SK-N-SH (cell line): ENCODE results near the gene NSA2. TPM values are rescaled to one million over a fixed set of nuclear protein-coding genes. Genes with fewer than 3 reads are reported as not detected.

Source experiments
- CTCF ChIA-PET: fragments of 300-600, 350-600 bp; formaldehyde crosslinking; extraction: SDS; loops from one replicate; lab custom pipeline; 2021; lab: Yijun Ruan, JAX
- POLR2A ChIA-PET: fragments of 350-600 bp; sonication (Branson Sonifier 250); formaldehyde crosslinking; extraction: SDS; loops from one replicate; lab custom pipeline; 2020; ENCODE audit warnings: antibody characterized with exemption, inconsistent platforms; lab: Yijun Ruan, JAX
- DNase-seq: peaks from one replicate; pipeline ENCODE4 v3.0.0; 2012
- H2AFZ ChIP-seq: fragments of 200-600 bp; sonication (generic); 2 replicates; pipeline ENCODE4 v1.8.1; 2016; ENCODE audit warnings: antibody characterized with exemption, mild to moderate bottlenecking, low read depth
- H3F3A ChIP-seq: fragments of 200-600 bp; sonication (generic); replicated peaks from 2 replicates; pipeline ENCODE3; 2016; ENCODE audit warnings: antibody characterized with exemption, mild to moderate bottlenecking; ENCODE audit not compliant: insufficient read depth
- H3K27ac ChIP-seq, 2 experiments: fragments of 200-500 bp in 1 of 2; fragments of 200-600 bp in 1 of 2; sonication (Bioruptor generic) in 1 of 2; sonication (generic), shearing (Covaris generic) in 1 of 2; 2 replicates each; pipeline versions ENCODE4 v1.5.1 to v1.6.1; 2014 to 2016; ENCODE audit warnings: low read depth in 2 of 2, inconsistent platforms in 1 of 2, low read length in 1 of 2, mild to moderate bottlenecking in 1 of 2, mixed read lengths in 1 of 2
- H3K27me3 ChIP-seq: fragments of 200-600 bp; sonication (generic), shearing (Covaris generic); 2 replicates; pipeline ENCODE4 v1.6.1; 2016; ENCODE audit warnings: mixed run types; ENCODE audit not compliant: insufficient read depth
- H3K36me3 ChIP-seq, 2 experiments: fragments of 200-500 bp in 1 of 2; fragments of 200-600 bp in 1 of 2; sonication (Bioruptor generic) in 1 of 2; sonication (generic) in 1 of 2; replicated peaks in 1 of 2; 2 replicates each; pipeline versions ENCODE3 to v1.5.1; 2014 to 2016; ENCODE audit warnings: low read length in 1 of 2, mild to moderate bottlenecking in 1 of 2; ENCODE audit not compliant: insufficient read depth in 2 of 2, control insufficient read depth in 1 of 2
- H3K4me1 ChIP-seq, 2 experiments: fragments of 200-500 bp in 1 of 2; fragments of 200-600 bp in 1 of 2; sonication (Bioruptor generic) in 1 of 2; sonication (generic), shearing (Covaris generic) in 1 of 2; 2 replicates each; pipeline versions ENCODE4 v1.5.1 to v1.6.1; 2014 to 2016; ENCODE audit warnings: low read depth in 1 of 2, low read length in 1 of 2, mixed run types in 1 of 2; ENCODE audit not compliant: insufficient read depth in 2 of 2, control insufficient read depth in 1 of 2
- H3K4me2 ChIP-seq: fragments of 200-600 bp; sonication (generic), shearing (Covaris generic); 2 replicates; pipeline ENCODE4 v1.6.1; 2017; ENCODE audit warnings: mixed run types
- H3K4me3 ChIP-seq, 2 experiments: fragments of 200-500 bp in 1 of 2; fragments of 200-600 bp in 1 of 2; sonication (Bioruptor generic) in 1 of 2; sonication (generic), shearing (Covaris generic) in 1 of 2; 2 replicates each; pipeline versions ENCODE4 v1.5.1 to v1.8.1; 2014 to 2016; ENCODE audit warnings: low read depth in 2 of 2, inconsistent platforms in 1 of 2, low read length in 1 of 2, mild to moderate bottlenecking in 1 of 2, mixed read lengths in 1 of 2, moderate library complexity in 1 of 2
- H3K79me2 ChIP-seq: fragments of 200-600 bp; sonication (generic); 2 replicates; pipeline ENCODE4 v1.8.1; 2017; ENCODE audit warnings: mild to moderate bottlenecking; ENCODE audit not compliant: insufficient read depth
- H3K9ac ChIP-seq: fragments of 200-600 bp; sonication (generic); 2 replicates; pipeline ENCODE4 v1.6.1; 2017; ENCODE audit warnings: mixed run types
- H3K9me2 ChIP-seq: fragments of 200-600 bp; sonication (generic); 2 replicates; pipeline ENCODE4 v1.6.1; 2017; ENCODE audit warnings: mixed run types
- H3K9me3 ChIP-seq: fragments of 200-600 bp; sonication (generic); 2 replicates; pipeline ENCODE4 v1.6.1; 2017; ENCODE audit warnings: mixed run types, mild to moderate bottlenecking, moderate library complexity
- H4K20me1 ChIP-seq: fragments of 200-600 bp; sonication (generic); 2 replicates; pipeline ENCODE4 v1.6.1; 2017; ENCODE audit warnings: mild to moderate bottlenecking, mixed run types; ENCODE audit not compliant: insufficient read depth
- ELF1 ChIP-seq: IDR thresholded peaks from 2 replicates; pipeline ENCODE4 v1.4.0; 2012
- EP300 ChIP-seq, 2 experiments: IDR thresholded peaks; 2 replicates each; pipeline versions ENCODE4 v1.4.0 to v1.6.1; 2012; ENCODE audit warnings: borderline replicate concordance in 1 of 2, low read depth in 1 of 2, low read length in 1 of 2
- EZH2phosphoT487 ChIP-seq: fragments of 200-600 bp; sonication (generic); IDR thresholded peaks from 2 replicates; pipeline ENCODE4 v1.6.1; 2017; ENCODE audit warnings: low read depth, mixed run types, mild to moderate bottlenecking, antibody characterized with exemption, moderate library complexity, borderline replicate concordance
- FOSL2 ChIP-seq: IDR thresholded peaks from 2 replicates; pipeline ENCODE4 v1.4.0; 2012; ENCODE audit warnings: low read depth, mild to moderate bottlenecking, moderate library complexity, borderline replicate concordance
- FOXJ3 ChIP-seq: sonication (generic); formaldehyde crosslinking; IDR thresholded peaks from 2 replicates; pipeline ENCODE4 v1.5.1; 2020; ENCODE audit warnings: mild to moderate bottlenecking, missing genetic modification reagents
- JUND ChIP-seq: IDR thresholded peaks from 2 replicates; pipeline ENCODE4 v1.4.0; 2012
- MEF2A ChIP-seq: IDR thresholded peaks from 2 replicates; pipeline ENCODE4 v1.4.0; 2012; ENCODE audit warnings: low read depth, borderline replicate concordance
- MXI1 ChIP-seq: IDR thresholded peaks from 2 replicates; pipeline ENCODE4 v1.6.1; 2012; ENCODE audit warnings: mild to moderate bottlenecking, low read depth, low read length, improper control_type of control experiment
- NFIC ChIP-seq: IDR thresholded peaks from 2 replicates; pipeline ENCODE4 v1.4.0; 2012; ENCODE audit warnings: borderline replicate concordance
- NRF1 ChIP-seq: IDR thresholded peaks from 2 replicates; pipeline ENCODE4 v1.6.1; 2012; ENCODE audit warnings: low read depth, mild to moderate bottlenecking, low read length
- POLR2AphosphoS5 ChIP-seq: IDR thresholded peaks from 2 replicates; pipeline ENCODE4 v1.6.1; 2012; ENCODE audit warnings: low read depth, low read length
- RAD21 ChIP-seq: IDR thresholded peaks from 2 replicates; pipeline ENCODE4 v1.6.1; 2012; ENCODE audit warnings: mild to moderate bottlenecking, low read length
- RCOR1 ChIP-seq: fragments of 150-350 bp; IDR thresholded peaks from 2 replicates; pipeline ENCODE4 v1.6.1; 2017; ENCODE audit warnings: antibody characterized with exemption, low read length
- RFX5 ChIP-seq: IDR thresholded peaks from 2 replicates; pipeline ENCODE4 v1.6.1; 2012; ENCODE audit warnings: mild to moderate bottlenecking, improper control_type of control experiment, low read length
- SIN3A ChIP-seq: IDR thresholded peaks from 2 replicates; pipeline ENCODE4 v1.6.1; 2012; ENCODE audit warnings: low read depth, mild to moderate bottlenecking, low read length, moderate library complexity, borderline replicate concordance
- SMC3 ChIP-seq: IDR thresholded peaks from 2 replicates; pipeline ENCODE4 v1.6.1; 2012; ENCODE audit warnings: low read depth, low read length, improper control_type of control experiment
- TCF12 ChIP-seq: IDR thresholded peaks from 2 replicates; pipeline ENCODE4 v1.4.0; 2012
- TEAD4 ChIP-seq: IDR thresholded peaks from 2 replicates; pipeline ENCODE4 v1.4.0; 2012; ENCODE audit warnings: mild to moderate bottlenecking, borderline replicate concordance; ENCODE audit not compliant: insufficient read depth
- YY1 ChIP-seq: IDR thresholded peaks from 2 replicates; pipeline ENCODE4 v1.4.0; 2012; ENCODE audit warnings: low read depth, mild to moderate bottlenecking
- WGBS: methylation state at CpG from one replicate; pipeline ENCODE4 v1.1.6; 2017; ENCODE audit warnings: low lambda C conversion rate; 5-methylcytosine and 5-hydroxymethylcytosine counted together
- polyA plus RNA-seq, 3 experiments: library from polyadenylated mRNA; depleted of rRNA; stranded (reverse); fragments of >200 nt; gene quantifications; 2 replicates each; pipeline ENCODE4 v1.2.3, GENCODE V29; 2012
- TF ChIP-seq, protein P1 (sequence below): fragments of 200-600 bp; sonication (generic); IDR thresholded peaks from 2 replicates; pipeline ENCODE4 v1.6.1; 2017; ENCODE audit warnings: antibody characterized with exemption, mild to moderate bottlenecking, moderate library complexity
- TF ChIP-seq, protein P2 (sequence below): IDR thresholded peaks from 2 replicates; pipeline ENCODE4 v1.4.0; 2012; ENCODE audit warnings: low read depth, borderline replicate concordance
- TF ChIP-seq, protein P3 (sequence below): IDR thresholded peaks from 2 replicates; pipeline ENCODE4; 2012
- TF ChIP-seq, protein P4 (sequence below): IDR thresholded peaks from 2 replicates; pipeline ENCODE4 v1.4.0; 2012; ENCODE audit warnings: low read depth, borderline replicate concordance
- TF ChIP-seq, protein P5 (sequence below): IDR thresholded peaks from 2 replicates; pipeline ENCODE4 v1.4.0; 2012; ENCODE audit warnings: low read depth

NSA2 gene
- polyA plus RNA-seq, 1 of the 3 experiments (the other 2 are of a cell fraction): 81.0 TPM

DNA sequence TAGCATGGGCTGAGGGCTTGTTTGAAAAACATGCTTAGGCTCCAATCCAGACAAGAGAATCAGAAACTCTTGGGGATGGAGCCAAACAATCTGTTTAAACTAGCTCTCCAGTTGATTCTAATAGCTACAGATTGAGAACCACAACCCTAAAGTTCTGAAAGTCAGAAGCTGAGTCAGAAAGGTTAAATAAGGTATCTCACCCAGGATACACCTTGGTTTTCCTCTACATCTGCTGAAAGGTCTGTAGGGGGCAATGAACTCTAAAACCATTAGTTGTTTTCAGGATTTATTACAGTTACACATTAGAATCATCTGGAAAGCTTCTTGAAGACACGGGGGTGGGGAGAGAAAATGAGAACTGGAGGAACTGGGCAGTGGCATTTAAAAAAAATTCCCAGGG is 5.8 kb upstream of the NSA2 start:
- Histone ChIP-seq H2AFZ (no peak overlapping the region), H3K4me3 (no peak overlapping the region), H3K9me3 (no peaks in the 10 kb centered on the region), H3K9me2 (no peaks in the 10 kb centered on the region), H3K36me3 (peaks cover 47 to 77% of the 10 kb centered on the region in 2 experiments), H3K9ac (no peak overlapping the region), H3F3A (peaks cover 22% of the 10 kb centered on the region), H3K27ac (peak overlapping the region in 1 of 2 experiments; percentile 16; a peak in 2 of 4 replicates), H4K20me1 (no peaks in the 10 kb centered on the region), H3K4me2 (no peak overlapping the region), H3K79me2 (peaks cover 48% of the 10 kb centered on the region), H3K27me3 (no peaks in the 10 kb centered on the region), H3K4me1 (peaks cover 13 to 26% of the 10 kb centered on the region in 2 experiments; a peak in 3 of 4 replicates)
- ChIA-PET POLR2A (no interaction called here), CTCF (interaction anchor here (0.9 to 1.1 kb wide), 3 partner anchors 13 to 88 kb away, joined by 3 to 5 read pairs (median 4); no protein-coding TSS in a partner anchor)
- WGBS: 68% methylated on average over 1 of the region's 1 CpG
- no peak for TF ChIP-seq RAD21
- 0 out of 2 replicates have a peak, but pooled peaks have one; percentile 9 for TF ChIP-seq TCF12
- DNase-seq: no peak

DNA sequence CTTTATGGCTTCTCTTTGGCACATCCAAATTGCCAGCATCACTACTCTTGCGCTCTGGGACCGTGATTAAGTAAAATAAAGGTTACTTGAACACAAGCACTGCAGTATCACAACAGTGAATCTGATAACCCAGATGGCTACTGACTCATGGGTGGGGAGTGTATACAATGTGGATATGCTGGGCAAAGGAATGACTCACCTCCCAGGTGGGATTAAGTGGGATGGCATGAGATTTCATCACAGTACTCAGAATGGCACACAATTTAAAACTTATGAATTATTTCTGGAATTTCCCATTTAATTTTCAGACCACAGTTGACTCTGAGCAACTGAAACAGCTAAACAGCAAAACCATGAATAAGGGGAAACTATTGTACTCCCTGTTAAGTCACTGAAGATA is 4.5 kb upstream of the NSA2 start:
- Histone ChIP-seq H4K20me1 (no peaks in the 10 kb centered on the region), H3K27me3 (no peaks in the 10 kb centered on the region), H3F3A (peaks cover 27% of the 10 kb centered on the region), H3K4me3 (no peak overlapping the region), H3K9ac (peak overlapping the region; percentile 4; the same call in 1 of the 2 replicates), H3K4me2 (peak overlapping the region; percentile 1; the same call in 1 of the 2 replicates), H3K4me1 (peaks cover 13 to 26% of the 10 kb centered on the region in 2 experiments; a peak in 3 of 4 replicates), H2AFZ (no peak overlapping the region), H3K9me2 (no peaks in the 10 kb centered on the region), H3K79me2 (peaks cover 59% of the 10 kb centered on the region), H3K9me3 (no peaks in the 10 kb centered on the region), H3K36me3 (peaks cover 36 to 64% of the 10 kb centered on the region in 2 experiments), H3K27ac (peak overlapping the region; percentile 55 to 65; a peak in 3 of 4 replicates)
- 17% methylated on average over 2 of the region's 2 CpGs for WGBS
- CTCF ChIA-PET: interaction anchor here (0.7 to 1.4 kb wide), 2 partner anchors 13 to 77 kb away, joined by 3 read pairs; no protein-coding TSS in a partner anchor
- POLR2A ChIA-PET: no interaction called here
- no peak for DNase-seq
- TF ChIP-seq MEF2A (no peak), POLR2AphosphoS5 (peak; percentile 80; the same call in 1 of the 2 replicates), SMC3 (no peak), TEAD4 (peak; percentile 86), ELF1 (no peak), RFX5 (no peak), TCF12 (peak; percentile 96), NFIC (peak; percentile 53; the same call in 1 of the 2 replicates), YY1 (no peak), RCOR1 (no peak), EZH2phosphoT487 (no peak), SIN3A (no peak), FOSL2 (peak; percentile 99), FOXJ3 (no peak), MXI1 (no peak), NRF1 (no peak), EP300 (IDR thresholded peaks at IDR 0.05; ENCODE audit: borderline replicate concordance in 1 of 2, low read depth in 1 of 2, low read length in 1 of 2) (peak in 1 of 2 experiments; percentile 85; a peak in 1 of 4 replicates), JUND (peak; percentile 97)
- TF ChIP-seq, protein P1, sequence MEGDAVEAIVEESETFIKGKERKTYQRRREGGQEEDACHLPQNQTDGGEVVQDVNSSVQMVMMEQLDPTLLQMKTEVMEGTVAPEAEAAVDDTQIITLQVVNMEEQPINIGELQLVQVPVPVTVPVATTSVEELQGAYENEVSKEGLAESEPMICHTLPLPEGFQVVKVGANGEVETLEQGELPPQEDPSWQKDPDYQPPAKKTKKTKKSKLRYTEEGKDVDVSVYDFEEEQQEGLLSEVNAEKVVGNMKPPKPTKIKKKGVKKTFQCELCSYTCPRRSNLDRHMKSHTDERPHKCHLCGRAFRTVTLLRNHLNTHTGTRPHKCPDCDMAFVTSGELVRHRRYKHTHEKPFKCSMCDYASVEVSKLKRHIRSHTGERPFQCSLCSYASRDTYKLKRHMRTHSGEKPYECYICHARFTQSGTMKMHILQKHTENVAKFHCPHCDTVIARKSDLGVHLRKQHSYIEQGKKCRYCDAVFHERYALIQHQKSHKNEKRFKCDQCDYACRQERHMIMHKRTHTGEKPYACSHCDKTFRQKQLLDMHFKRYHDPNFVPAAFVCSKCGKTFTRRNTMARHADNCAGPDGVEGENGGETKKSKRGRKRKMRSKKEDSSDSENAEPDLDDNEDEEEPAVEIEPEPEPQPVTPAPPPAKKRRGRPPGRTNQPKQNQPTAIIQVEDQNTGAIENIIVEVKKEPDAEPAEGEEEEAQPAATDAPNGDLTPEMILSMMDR: no peak
- TF ChIP-seq, protein P2, sequence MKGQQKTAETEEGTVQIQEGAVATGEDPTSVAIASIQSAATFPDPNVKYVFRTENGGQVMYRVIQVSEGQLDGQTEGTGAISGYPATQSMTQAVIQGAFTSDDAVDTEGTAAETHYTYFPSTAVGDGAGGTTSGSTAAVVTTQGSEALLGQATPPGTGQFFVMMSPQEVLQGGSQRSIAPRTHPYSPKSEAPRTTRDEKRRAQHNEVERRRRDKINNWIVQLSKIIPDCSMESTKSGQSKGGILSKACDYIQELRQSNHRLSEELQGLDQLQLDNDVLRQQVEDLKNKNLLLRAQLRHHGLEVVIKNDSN: no peak
- TF ChIP-seq, protein P3, sequence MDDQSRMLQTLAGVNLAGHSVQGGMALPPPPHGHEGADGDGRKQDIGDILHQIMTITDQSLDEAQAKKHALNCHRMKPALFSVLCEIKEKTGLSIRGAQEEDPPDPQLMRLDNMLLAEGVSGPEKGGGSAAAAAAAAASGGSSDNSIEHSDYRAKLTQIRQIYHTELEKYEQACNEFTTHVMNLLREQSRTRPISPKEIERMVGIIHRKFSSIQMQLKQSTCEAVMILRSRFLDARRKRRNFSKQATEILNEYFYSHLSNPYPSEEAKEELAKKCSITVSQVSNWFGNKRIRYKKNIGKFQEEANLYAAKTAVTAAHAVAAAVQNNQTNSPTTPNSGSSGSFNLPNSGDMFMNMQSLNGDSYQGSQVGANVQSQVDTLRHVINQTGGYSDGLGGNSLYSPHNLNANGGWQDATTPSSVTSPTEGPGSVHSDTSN: peak; percentile 57; the same call in 1 of the 2 replicates
- TF ChIP-seq, protein P4, sequence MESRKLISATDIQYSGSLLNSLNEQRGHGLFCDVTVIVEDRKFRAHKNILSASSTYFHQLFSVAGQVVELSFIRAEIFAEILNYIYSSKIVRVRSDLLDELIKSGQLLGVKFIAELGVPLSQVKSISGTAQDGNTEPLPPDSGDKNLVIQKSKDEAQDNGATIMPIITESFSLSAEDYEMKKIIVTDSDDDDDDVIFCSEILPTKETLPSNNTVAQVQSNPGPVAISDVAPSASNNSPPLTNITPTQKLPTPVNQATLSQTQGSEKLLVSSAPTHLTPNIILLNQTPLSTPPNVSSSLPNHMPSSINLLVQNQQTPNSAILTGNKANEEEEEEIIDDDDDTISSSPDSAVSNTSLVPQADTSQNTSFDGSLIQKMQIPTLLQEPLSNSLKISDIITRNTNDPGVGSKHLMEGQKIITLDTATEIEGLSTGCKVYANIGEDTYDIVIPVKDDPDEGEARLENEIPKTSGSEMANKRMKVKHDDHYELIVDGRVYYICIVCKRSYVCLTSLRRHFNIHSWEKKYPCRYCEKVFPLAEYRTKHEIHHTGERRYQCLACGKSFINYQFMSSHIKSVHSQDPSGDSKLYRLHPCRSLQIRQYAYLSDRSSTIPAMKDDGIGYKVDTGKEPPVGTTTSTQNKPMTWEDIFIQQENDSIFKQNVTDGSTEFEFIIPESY: peak; percentile 71; the same call in 1 of the 2 replicates
- TF ChIP-seq, protein P5, sequence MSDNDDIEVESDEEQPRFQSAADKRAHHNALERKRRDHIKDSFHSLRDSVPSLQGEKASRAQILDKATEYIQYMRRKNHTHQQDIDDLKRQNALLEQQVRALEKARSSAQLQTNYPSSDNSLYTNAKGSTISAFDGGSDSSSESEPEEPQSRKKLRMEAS: no peak
